ENCODE results near the gene BSCL2.
A peak's percentile ranks its signal among the peaks of the same experiment; 100 is the strongest.
"Not testable (repeated sequence)": the region's sequence is repeated elsewhere in the genome, so short reads cannot be mapped to it uniquely, and the experiment has no call there.

The BSCL2 gene

DNA sequence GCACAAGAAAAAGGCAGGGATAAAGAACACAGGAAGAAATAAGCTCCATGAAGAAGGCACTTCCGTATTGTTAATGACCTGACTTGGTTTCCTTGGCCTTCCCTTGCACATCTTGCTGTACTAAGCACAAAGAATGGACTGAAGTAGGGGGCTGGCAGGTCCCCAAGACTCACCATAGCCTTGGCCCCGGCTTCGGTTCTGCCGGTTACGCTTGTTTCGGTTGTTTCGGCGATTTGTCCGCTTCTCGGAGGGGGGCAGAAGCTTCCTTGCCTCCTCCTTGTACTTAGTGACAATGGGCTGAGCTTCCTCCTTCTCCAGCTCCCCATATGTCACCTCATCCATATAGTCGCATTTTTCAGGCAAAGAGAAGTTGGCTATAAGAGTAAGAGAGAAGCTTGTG, 9.6 kb upstream of the BSCL2 start:
- no peak for DNase-seq

DNA sequence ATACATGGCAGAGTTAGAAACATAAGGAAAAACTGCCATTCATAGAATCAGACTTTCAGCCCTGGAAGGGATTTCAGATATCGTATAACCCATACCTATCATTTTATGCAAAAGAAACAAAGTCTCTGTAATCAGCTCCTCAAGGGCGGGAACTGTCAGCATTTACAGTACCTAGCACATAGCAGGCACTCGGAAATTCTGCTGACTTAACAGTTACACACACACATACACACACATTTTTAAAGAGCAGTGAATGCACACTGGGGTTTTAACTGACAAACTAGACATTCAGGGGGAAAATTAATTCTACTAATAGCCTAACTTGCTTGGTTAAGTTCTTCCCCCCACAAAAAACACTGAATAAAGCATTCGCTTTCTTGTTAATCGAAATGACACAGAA, 9.0 kb upstream of the BSCL2 start:
- no peak for DNase-seq

DNA sequence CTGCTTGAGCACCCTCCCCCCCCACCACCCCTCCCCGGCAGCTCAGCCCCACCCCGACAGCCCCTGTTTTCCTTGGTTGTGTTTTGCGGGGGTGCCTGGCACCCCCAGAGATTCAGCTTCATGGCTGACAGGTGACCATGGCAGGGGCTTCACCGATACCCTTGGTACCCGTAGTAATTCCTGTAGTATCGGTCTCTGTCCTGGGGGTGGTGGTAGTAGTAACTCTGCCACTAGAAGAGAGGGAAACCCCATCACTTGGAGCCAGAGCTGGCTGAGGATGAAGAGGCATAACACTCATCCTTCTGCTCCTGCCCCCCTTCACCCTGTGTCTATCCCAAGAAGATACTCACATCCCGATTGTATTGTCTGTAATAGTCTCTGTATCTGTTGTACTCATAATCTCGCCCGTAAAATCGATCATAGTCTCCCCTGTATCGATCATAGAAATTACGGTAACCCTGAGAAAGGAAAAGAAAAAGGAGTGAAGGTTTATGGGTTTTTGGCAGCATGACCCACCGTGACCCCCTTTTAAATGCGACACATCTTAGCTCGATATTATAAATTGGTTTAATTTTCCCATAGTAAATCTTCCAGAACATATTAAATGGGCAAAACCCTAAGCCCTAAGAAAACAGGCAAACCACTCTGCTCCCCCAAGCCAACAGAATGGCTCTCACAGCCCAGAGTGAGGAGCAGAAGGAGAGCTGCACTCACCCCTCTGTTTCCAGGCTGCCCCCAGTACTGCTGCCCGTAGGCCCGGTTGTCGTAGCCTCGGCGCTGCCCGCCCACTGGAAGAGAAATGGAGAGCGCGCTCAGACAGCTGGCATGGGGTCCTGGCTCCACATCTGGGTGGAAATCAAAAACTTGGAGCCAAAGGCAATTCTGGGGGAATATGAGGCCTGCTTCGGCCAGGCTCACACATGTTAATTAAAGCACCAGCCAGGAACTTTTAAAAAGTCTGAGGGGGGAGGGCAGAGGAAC, 8.2 kb upstream of the BSCL2 start:
- no peak for DNase-seq

DNA sequence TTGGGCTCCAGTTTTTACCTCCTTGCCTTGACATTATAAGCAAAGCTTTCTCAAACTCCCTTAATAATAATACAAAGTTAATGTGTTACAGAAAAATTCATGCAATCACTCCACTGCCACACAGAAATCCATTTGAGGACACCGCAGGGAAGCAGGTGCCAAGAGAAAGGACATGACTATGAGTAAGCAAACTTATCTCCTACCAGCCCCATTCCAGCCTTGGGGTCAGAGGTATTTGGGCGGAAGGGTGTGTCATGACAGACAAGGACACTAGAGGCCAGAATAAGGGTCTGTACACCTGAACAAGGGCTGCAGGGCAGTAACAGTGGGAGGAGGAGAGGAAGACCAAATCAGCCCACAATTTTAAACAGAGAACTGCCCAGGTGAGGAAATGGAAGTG, 6.1 kb upstream of the BSCL2 start:
- no peak for DNase-seq

GRCh38 chr11:62712861-62713260, 5.6 kb upstream of the BSCL2 start:
- no peak for DNase-seq

DNA sequence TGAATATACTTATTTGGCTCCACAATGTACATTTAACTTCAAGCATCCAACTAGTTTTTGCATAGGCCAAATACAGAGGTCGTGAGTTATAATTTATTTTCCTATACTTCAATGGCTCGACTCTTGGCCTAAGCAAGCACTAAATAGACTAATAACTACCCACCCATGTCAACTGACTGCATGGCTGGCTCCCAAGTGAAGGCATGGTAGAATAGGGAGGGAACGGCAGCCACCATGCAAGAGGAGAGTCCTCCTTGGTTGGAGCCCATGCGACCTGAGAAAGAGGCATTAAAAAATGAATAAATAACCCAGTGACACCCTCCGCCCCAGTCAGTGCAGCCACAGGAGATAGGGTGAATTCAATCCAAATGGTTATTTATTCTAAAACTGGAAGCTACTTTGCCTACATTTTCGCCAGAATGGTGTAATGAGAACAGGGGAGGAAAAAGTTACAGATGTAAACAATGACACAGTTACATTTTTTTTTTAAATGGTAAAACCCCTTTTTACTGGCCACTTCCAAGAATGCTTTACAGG, 5.1 kb upstream of the BSCL2 start:
- no peak for DNase-seq

DNA sequence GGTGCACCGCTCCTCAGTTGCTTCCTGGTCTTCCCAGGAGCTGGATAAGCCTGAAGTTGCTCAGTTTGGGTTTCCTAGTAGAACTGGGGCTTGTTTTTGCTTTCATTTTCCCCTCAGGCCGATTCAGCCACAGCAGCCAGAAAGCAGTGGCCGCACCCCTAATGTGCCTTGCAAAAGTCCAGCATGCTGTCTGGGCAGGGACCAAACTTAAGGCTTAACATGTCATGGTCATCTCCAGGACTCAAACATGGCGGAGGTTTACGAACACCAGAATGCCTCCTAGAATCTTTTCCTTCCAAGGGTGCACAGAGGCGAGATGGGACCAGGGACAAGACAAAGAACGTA, 2.7 kb upstream of the BSCL2 start:
- no peak for DNase-seq

DNA sequence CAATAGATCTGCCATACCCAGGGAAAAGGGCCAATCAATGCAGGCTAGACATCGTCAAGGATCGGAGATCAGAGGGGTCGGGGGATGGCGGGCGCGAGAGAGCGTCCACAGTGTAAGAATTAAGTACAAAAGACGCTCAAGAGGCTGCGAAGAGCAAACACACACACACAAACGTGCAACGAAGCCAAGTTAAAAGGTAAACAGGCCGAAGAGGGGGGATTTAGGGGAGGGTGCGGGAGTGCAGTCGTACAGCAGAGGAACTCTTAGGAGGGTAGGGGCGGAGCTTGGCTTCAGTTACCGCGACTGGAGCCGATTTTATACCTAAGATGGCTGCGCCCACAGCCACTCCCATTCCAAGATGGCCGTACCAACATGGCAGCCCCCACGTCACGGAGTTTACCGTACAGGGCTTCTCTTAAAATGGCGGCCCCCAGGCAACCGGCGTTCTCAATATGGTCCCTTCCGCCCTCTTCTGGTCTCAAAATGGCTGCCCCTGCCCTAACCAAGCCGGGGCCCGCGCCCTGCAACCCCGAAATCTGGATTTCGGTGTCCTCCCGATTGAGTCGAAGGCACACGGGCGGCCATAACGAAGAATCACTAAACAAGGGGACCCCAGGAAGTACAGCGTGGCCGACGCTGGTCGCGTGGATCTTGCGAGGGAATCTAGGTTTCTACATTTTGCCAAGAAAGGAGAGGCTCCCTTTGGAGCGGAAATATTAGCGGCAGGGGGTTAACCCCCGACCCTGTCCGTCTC, 2.2 kb upstream of the BSCL2 start:
- peak; percentile 97 for DNase-seq

DNA sequence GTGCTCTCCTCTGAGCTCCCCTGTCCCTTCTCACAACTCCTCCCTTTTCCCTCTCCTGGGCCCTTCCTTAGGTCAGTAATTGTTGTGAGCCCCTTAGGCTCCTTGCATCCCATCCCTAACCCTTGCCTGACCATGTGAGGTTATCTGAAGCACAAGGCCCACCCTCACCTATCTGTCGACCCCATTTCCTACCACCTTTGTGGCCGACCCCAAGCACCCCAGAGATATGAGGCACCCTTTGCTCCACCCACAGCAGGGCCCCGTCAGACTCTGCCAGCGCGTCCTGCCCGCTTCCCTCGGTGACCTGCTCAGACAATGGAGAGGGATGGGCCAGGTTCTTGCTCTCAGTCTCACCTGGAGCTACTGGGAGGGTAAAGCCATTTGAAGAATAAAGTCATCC, 1.6 kb upstream of the BSCL2 start:
- no peak for DNase-seq

DNA sequence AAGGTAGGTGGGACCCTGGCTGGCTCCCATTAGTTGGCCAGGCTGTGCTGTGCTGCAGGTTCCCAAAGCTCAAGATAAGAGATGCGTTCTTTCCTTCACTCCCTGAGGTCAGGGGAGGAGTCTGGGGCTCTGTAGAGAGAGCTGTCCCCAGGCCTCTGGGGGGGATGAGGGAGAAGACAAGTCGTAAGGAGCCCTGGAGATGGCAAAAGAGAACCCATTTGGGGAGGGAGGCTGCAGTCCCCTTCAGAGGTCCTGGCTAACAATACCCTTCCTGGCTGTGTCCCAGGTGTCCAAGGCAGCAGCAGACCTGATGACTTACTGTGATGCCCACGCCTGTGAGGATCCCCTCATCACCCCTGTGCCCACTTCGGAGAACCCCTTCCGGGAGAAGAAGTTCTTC, 1.2 kb upstream of the BSCL2 start:
- DNase-seq = no peak

DNA sequence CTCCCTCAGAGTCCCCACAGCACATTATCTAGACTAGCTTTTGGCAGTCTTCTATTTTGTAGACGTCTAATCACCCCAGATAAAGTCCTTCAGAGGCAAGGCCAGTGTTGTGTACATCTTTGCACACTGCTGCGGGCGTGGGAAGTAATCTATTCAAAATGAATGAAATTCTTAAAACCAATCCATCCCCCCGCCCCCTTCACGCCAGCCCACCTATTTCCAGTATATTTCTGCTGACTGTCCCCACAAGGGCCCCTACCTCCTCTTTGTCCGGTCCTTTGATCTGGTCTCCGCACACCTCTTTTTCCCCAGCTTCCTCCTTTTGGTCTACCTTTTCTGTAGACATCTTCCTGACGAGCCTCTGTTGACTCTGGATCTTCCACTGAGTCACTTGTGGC, 375 bp downstream of the BSCL2 start:
- no peak for DNase-seq

GRCh38 chr11:62705880-62706849, 1.1 kb downstream of the BSCL2 start:
- peak; percentile 85 for DNase-seq

GRCh38 chr11:62705413-62705812, 1.8 kb downstream of the BSCL2 start:
- DNase-seq = peak; percentile 18

GRCh38 chr11:62703921-62704320, 3.3 kb downstream of the BSCL2 start:
- DNase-seq = not testable (repeated sequence)

- DNase-seq = no peak
These were observed 5.0 kb downstream of the BSCL2 start for GRCh38 chr11:62702246-62702645.

DNA sequence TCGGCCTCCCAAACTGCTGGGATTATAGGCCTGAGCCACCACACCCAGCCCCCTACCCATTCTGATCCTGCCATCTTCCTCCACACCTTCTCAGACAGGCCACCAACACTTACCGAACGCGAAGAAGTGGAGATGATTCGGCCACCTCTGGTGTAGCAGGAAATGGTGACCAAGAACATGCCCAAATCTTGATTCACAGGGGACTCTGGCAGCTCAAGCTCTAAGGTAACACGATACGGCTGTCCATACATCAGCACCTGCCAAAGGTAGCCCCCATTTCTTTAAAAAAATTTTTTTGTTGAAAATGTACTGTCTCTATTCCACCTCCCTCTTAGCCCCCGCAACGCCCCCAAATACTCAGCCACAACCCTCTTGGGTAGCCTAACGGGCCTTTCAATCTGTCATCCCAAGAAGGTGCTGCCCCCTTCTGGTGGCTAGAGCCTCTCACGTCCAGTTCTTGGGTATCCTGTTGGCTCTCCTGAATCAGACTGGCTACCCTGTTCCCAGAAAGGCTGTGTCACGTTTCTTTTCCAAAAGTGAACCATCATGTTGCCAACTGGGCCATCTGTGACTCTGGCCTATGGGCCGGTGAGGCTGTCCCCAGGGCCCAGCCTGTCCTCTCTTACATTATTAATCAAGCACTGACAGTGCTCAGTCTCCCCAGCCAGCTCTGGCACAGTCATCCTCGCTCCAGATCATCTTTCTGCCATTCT, 12.6 kb downstream of the BSCL2 start:
- DNase-seq = peak; percentile 42

DNA sequence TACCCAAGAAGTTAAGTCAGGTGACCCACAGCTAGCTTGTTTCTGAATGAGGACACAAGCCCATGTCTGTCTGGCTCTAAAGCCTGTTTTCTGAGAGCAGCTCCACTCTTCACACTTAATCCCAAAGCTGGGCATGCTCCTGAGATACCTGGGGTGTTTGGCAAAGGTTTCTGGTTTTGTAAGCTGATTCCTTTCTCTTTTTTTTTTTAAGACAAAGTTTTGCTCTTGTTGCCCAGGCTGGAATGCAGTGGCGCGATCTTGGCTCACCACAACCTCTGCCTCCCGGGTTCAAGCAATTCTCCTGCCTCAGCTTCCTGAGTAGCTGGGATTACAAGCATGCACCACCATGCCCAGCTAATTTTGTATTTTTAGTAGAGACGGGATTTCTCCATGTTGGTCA, 13.6 kb downstream of the BSCL2 start:
- DNase-seq = not testable (repeated sequence)

GRCh38 chr11:62689421-62690183, 17.6 kb downstream of the BSCL2 start, which contains the start of gene LRRN4CL:
Gene LRRN4CL (minus strand): TSS chr11:62689530. CDS start chr11:62688508, 1,022 bp downstream.
- no peak for DNase-seq

GRCh38 chr11:62688491-62688890, 18.7 kb downstream of the BSCL2 start:
- no peak for DNase-seq

DNA sequence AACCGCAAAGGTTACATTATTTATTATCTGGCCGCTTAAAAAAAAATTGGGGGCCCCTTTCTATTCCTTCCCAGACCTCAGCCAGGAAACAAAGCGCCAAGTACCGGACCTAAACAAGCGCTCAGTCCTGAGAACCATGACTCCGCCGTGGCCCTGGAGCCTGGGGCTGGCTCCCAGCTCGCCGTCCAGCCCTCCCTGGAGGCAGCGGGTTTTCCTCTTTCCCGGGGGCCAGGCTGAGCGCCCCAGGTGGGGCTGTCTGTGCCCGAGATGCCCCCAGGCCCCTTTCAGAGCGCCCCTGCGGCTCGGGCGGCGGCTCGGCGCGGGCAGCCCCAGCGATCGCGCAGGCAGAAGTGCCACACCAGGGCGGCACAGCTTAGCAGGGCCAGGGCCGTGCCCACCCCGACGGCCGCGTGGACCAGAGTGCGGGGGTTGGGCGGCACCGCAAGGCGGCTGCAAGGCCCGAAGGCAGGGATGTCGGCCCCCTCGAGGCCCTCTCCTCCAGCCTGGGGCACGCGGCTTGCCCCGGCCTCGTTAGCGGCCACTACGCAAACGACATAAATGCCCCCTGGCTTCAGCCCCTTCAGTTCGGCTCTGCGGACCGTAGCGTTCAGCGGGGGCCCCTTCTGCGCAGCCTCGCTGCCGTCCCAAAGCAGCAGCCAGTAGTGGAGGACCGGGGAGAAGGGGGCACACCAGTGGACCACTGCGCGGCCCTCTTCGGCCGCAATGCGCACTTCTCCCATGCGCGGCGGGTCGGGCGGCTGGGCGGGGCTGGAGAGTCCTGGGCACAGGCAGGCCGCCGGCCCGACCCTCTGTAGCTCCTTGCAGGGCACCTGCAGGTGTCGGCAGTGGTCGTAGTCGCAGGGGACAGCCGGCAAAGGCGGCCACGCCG, 19.5 kb downstream of the BSCL2 start:
- no peak for DNase-seq

Measured in NCI-H510A (cell line).